Loucy (cell line): Measurements from ENCODE around the gene L3MBTL4.

ENCODE experiments used
- EZH2phosphoT487 ChIP-seq: fragments of 200-600 bp; IDR thresholded peaks from 2 replicates; pipeline ENCODE4 v1.6.1; 2018; ENCODE audit warnings: antibody characterized with exemption, mild to moderate bottlenecking, moderate library complexity, borderline replicate concordance
- TF ChIP-seq, protein P1 (sequence below): fragments of 200-600 bp; sonication (generic); conservative IDR thresholded peaks from 2 replicates; pipeline ENCODE4 v1.5.1; 2014; ENCODE audit warnings: mild to moderate bottlenecking, antibody characterized with exemption, low read length

DNA sequence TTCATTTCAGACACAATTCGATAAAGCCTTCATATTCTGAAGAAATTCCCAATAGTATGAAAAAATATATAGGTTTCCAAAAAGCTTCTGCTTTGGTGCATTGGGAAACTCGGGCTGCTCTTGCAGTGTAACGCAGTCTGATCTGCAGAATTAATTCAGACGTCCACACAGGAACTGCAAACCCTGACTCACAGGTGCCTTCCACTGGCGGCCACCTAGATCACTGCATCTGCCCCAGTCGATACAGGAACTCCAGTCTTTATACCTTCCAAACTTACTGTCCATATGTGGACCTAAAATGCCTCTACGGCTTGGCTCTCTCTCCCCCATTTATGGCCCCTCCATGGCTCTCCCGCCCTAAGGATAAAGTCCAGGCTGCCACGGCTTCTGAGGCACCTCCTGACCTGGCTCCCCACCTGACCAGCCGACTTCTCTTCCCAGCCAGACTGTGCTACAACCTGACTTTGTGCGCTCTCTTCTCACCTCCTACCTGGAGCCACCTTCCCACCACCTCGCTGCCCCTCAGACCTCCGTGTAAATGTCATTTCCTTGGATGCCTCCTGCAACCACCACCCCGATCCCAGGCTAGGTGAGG, 39.7 kb downstream of the L3MBTL4 start:
- TF ChIP-seq, protein P1, sequence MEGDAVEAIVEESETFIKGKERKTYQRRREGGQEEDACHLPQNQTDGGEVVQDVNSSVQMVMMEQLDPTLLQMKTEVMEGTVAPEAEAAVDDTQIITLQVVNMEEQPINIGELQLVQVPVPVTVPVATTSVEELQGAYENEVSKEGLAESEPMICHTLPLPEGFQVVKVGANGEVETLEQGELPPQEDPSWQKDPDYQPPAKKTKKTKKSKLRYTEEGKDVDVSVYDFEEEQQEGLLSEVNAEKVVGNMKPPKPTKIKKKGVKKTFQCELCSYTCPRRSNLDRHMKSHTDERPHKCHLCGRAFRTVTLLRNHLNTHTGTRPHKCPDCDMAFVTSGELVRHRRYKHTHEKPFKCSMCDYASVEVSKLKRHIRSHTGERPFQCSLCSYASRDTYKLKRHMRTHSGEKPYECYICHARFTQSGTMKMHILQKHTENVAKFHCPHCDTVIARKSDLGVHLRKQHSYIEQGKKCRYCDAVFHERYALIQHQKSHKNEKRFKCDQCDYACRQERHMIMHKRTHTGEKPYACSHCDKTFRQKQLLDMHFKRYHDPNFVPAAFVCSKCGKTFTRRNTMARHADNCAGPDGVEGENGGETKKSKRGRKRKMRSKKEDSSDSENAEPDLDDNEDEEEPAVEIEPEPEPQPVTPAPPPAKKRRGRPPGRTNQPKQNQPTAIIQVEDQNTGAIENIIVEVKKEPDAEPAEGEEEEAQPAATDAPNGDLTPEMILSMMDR, result no peak
- no peak for TF ChIP-seq EZH2phosphoT487
